Measurements from ENCODE around the gene TULP4. TPM values are rescaled to one million over a fixed set of nuclear protein-coding genes. Genes with fewer than 3 reads are reported as not detected.

The TULP4 gene
- polyA plus RNA-seq, 2 of the 4 experiments (the other 2 are of a cell fraction), result 5.0 to 10.6 TPM

DNA sequence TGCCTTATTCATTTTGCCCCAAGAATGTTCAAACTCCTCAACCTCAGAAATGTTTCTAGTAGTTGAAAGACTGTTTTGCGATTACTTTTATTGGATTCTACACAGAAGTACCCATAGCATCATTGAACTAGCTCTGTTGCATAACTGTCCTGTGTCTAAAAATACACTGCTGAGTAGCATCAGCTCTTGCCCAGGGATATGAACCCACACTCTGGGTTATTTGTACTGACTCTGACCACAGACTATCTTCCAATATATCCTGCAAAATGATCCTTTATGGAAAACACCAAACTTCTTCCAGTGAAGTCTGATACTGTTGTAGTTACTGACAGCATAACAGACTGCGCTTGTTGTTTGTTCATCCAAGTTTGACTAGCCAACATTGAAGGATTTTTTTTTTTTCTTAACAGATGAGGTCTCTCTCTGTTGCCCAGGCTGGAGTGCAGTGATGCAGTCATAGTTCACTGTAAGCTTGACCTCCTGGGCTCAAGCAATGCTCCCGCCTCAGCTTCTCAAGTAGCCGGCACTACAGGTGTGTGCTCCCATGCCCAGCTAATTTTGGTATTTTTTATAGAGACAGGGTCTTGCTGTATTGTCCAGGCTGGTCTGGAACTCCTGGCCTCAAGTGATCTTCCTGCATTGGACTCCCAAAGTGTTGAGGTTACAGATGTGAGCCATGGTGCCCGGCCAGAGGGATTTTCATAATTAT lies 49.9 kb downstream of the TULP4 start:
- Histone ChIP-seq H3K4me1 (peaks cover 11% of the 10 kb centered on the region; the same call in 2 of the 3 replicates), H3K4me2 (no peak overlapping the region), H3K4me3 (no peak overlapping the region), H3K9me3 (no peaks in the 10 kb centered on the region), H3K27ac (no peak overlapping the region)
- CTCF ChIA-PET, result no interaction called here
- FAIRE-seq (no peak), DNase-seq (ENCODE audit: low read depth in 1 of 2, low spot score in 1 of 2) (no peak), ATAC-seq (no peak)
- 97% methylated on average over 5 of the region's 5 CpGs for whole genome bisulfite sequencing (ENCODE audit: missing lambda C conversion rate)
- no peak for TF ChIP-seq HDAC2 (IDR thresholded peaks at IDR 0.05)
- TF ChIP-seq CEBPB (IDR thresholded peaks at IDR 0.05), result no peak
- no peak for TF ChIP-seq CBX8 (IDR thresholded peaks at IDR 0.05)
- TF ChIP-seq POLR2AphosphoS2 (conservative IDR thresholded peaks at IDR 0.05; ENCODE audit: low read length), result no peak
- TF ChIP-seq, protein P1, sequence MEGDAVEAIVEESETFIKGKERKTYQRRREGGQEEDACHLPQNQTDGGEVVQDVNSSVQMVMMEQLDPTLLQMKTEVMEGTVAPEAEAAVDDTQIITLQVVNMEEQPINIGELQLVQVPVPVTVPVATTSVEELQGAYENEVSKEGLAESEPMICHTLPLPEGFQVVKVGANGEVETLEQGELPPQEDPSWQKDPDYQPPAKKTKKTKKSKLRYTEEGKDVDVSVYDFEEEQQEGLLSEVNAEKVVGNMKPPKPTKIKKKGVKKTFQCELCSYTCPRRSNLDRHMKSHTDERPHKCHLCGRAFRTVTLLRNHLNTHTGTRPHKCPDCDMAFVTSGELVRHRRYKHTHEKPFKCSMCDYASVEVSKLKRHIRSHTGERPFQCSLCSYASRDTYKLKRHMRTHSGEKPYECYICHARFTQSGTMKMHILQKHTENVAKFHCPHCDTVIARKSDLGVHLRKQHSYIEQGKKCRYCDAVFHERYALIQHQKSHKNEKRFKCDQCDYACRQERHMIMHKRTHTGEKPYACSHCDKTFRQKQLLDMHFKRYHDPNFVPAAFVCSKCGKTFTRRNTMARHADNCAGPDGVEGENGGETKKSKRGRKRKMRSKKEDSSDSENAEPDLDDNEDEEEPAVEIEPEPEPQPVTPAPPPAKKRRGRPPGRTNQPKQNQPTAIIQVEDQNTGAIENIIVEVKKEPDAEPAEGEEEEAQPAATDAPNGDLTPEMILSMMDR (IDR thresholded peaks at IDR 0.05), result no peak
- no peak for TF ChIP-seq ELK1 (IDR thresholded peaks at IDR 0.05; ENCODE audit: low read depth, low read length)
- no peak for TF ChIP-seq RCOR1 (IDR thresholded peaks at IDR 0.05; ENCODE audit: low read depth, low read length)
- POLR2A ChIA-PET, result no interaction called here

GRCh38 chr6:158366363-158366762 lies 54.1 kb downstream of the TULP4 start:
- Histone ChIP-seq H3K4me3 (no peak overlapping the region), H3K27ac (no peak overlapping the region), H3K4me2 (no peak overlapping the region), H3K4me1 (no peaks in the 10 kb centered on the region), H3K9me3 (no peaks in the 10 kb centered on the region)
- no peak for FAIRE-seq
- ChIA-PET POLR2A (no interaction called here), CTCF (interaction anchor here (0.9 kb wide), 1 partner anchor 609 kb away, joined by 3 read pairs; no protein-coding TSS in a partner anchor)
- TF ChIP-seq JUNB (IDR thresholded peaks at IDR 0.05), result no peak
- TF ChIP-seq, protein P2, sequence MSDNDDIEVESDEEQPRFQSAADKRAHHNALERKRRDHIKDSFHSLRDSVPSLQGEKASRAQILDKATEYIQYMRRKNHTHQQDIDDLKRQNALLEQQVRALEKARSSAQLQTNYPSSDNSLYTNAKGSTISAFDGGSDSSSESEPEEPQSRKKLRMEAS (IDR thresholded peaks at IDR 0.05), result no peak
- TF ChIP-seq TP53 (CRISPR knock-in tag; IDR thresholded peaks at IDR 0.05), result no peak
- no peak for TF ChIP-seq FOXS1 (CRISPR knock-in tag; IDR thresholded peaks at IDR 0.05)
- WGBS (ENCODE audit: missing lambda C conversion rate), result 93% methylated on average over 6 of the region's 6 CpGs
- no peak for ATAC-seq
- DNase-seq (ENCODE audit: low read depth in 1 of 2, low spot score in 1 of 2), result no peak

DNA sequence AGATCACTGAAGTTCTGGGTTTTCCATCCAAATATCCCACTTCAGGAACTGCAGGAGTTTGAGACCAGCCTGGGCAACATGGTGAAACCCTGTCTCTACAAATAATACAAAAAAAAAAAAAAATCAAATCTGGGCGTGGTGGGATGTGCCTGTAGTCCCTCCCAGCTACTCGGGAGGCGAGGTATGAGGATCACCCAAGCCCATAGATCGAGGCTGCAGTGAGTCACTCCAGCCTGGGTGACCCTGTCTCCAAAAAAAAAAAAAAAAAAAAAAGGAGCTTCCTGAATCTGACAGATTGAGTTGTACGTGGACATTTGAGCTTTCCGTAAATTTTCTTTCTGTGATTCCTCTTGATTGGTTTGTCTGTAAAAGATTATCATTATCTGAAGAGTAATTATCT lies 55.6 kb downstream of the TULP4 start:
- Histone ChIP-seq H3K4me3 (no peak overlapping the region), H3K27ac (no peak overlapping the region), H3K9me3 (no peaks in the 10 kb centered on the region), H3K4me2 (no peak overlapping the region), H3K4me1 (no peaks in the 10 kb centered on the region)
- CTCF ChIA-PET, result interaction anchor here (0.5 to 2.0 kb wide), 2 partner anchors 146 to 176 kb away, joined by 4 to 5 read pairs; no protein-coding TSS in a partner anchor
- POLR2A ChIA-PET, result interaction anchor here (0.7 kb wide), 1 partner anchor 324 kb away, joined by 3 read pairs; no protein-coding TSS in a partner anchor
- 66% methylated on average over 6 of the region's 6 CpGs for WGBS (ENCODE audit: missing lambda C conversion rate)
- TF ChIP-seq SREBF2 (IDR thresholded peaks at IDR 0.05) (no peak), POLR2AphosphoS2 (conservative IDR thresholded peaks at IDR 0.05; ENCODE audit: low read length) (no peak), CBX8 (IDR thresholded peaks at IDR 0.05) (no peak), CHD4 (IDR thresholded peaks at IDR 0.05; ENCODE audit: borderline replicate concordance) (no peak), HDAC2 (IDR thresholded peaks at IDR 0.05) (no peak)
- TF ChIP-seq, protein P1 (IDR thresholded peaks at IDR 0.05), result no peak
- FAIRE-seq (no peak), DNase-seq (ENCODE audit: low read depth in 1 of 2, low spot score in 1 of 2) (peak in 1 of 2 experiments; percentile 17), ATAC-seq (peak in 1 of 2 experiments; percentile 51; a peak in 1 of 6 replicates)

- WGBS (ENCODE audit: missing lambda C conversion rate), result 94% methylated on average over 4 of the region's 4 CpGs
- H3K4me1 ChIP-seq, result no peaks in the 10 kb centered on the region
- FAIRE-seq, result no peak
- no peaks in the 10 kb centered on the region for H3K9me3 ChIP-seq
- DNase-seq (ENCODE audit: low read depth in 1 of 2, low spot score in 1 of 2), result no peak
- CTCF ChIA-PET, result no interaction called here
- POLR2A ChIA-PET, result no interaction called here
- H3K4me2 ChIP-seq, result no peak overlapping the region
- no peak for ATAC-seq
- TF ChIP-seq RCOR1 (IDR thresholded peaks at IDR 0.05; ENCODE audit: low read depth, low read length) (no peak), CHD4 (IDR thresholded peaks at IDR 0.05; ENCODE audit: borderline replicate concordance) (no peak), ELK1 (IDR thresholded peaks at IDR 0.05; ENCODE audit: low read depth, low read length) (no peak), MYC (IDR thresholded peaks at IDR 0.05; ENCODE audit: borderline replicate concordance, low read length) (no peak), CBX2 (IDR thresholded peaks at IDR 0.05; ENCODE audit: borderline replicate concordance, low read depth) (no peak), POLR2A (IDR thresholded peaks at IDR 0.05; ENCODE audit: low read length) (no peak), FOSB (CRISPR knock-in tag; IDR thresholded peaks at IDR 0.05) (no peak), RARB (CRISPR knock-in tag; IDR thresholded peaks at IDR 0.05) (no peak)
- TF ChIP-seq, protein P3, sequence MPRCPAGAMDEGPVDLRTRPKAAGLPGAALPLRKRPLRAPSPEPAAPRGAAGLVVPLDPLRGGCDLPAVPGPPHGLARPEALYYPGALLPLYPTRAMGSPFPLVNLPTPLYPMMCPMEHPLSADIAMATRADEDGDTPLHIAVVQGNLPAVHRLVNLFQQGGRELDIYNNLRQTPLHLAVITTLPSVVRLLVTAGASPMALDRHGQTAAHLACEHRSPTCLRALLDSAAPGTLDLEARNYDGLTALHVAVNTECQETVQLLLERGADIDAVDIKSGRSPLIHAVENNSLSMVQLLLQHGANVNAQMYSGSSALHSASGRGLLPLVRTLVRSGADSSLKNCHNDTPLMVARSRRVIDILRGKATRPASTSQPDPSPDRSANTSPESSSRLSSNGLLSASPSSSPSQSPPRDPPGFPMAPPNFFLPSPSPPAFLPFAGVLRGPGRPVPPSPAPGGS (IDR thresholded peaks at IDR 0.05), result no peak
- H3K27ac ChIP-seq, result no peak overlapping the region
- no peak overlapping the region for H3K4me3 ChIP-seq
Measured at GRCh38 chr6:158369241-158369640, 57.0 kb downstream of the TULP4 start.
